GM19351 (cell line): ENCODE results near the gene GLMN.

Experiments used
- ATAC-seq: cut with Tn5 transposase; IDR thresholded peaks from one replicate; pipeline ENCODE4 v1.9.1; 2021; ENCODE audit warnings: mild to moderate bottlenecking, moderate library complexity; ENCODE audit not compliant: unreplicated experiment

Gene GLMN

GRCh38 chr1:92201973-92202372 lies 96.8 kb downstream of the GLMN start:
- no peak for ATAC-seq
